Measurements from ENCODE around the gene KIAA1671. TPM values are rescaled to one million over a fixed set of nuclear protein-coding genes. Genes with fewer than 3 reads are reported as not detected.
A peak's percentile ranks its signal among the peaks of the same experiment; 100 is the strongest.

KIAA1671 gene
- total RNA-seq, 6 experiments from 2014 or later = 1.3 to 5.0 (median 1.6) TPM

DNA sequence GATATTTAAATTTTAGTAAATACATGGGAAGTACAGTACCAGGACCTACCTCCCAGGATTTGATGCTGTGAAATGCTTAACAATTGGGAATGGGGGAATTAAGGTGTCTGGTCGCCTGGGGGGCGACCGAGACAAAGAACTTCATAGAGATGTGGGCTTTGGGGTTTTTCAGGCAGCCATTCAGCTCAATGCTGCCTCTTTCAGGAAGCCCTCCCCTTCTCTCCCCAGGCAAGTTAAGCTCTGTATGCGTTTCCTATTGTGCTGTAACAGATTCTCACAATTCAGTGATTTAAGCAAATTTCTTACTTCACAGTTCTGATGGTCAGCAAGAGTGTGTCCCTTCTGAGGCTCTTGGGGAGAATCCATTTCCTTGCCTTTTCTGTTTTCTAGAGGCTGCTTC lies 53.8 kb downstream of the KIAA1671 start:
- peaks cover 5% of the 10 kb centered on the region; the same call in 1 of the 2 replicates for H3K9me3 Mint-ChIP-seq
- no peak overlapping the region for H3K4me3 Mint-ChIP-seq
- no peak overlapping the region for H3K27ac Mint-ChIP-seq
- no peaks in the 10 kb centered on the region for H3K36me3 Mint-ChIP-seq (ENCODE audit: low read depth)
- DNase-seq = no peak
- H3K27me3 Mint-ChIP-seq (ENCODE audit: insufficient read depth) = no peaks in the 10 kb centered on the region
- TF ChIP-seq CTCF (IDR thresholded peaks at IDR 0.05) = no peak
- H3K4me1 Mint-ChIP-seq (ENCODE audit: low read depth) = peaks cover 5% of the 10 kb centered on the region; the same call in 1 of the 2 replicates

DNA sequence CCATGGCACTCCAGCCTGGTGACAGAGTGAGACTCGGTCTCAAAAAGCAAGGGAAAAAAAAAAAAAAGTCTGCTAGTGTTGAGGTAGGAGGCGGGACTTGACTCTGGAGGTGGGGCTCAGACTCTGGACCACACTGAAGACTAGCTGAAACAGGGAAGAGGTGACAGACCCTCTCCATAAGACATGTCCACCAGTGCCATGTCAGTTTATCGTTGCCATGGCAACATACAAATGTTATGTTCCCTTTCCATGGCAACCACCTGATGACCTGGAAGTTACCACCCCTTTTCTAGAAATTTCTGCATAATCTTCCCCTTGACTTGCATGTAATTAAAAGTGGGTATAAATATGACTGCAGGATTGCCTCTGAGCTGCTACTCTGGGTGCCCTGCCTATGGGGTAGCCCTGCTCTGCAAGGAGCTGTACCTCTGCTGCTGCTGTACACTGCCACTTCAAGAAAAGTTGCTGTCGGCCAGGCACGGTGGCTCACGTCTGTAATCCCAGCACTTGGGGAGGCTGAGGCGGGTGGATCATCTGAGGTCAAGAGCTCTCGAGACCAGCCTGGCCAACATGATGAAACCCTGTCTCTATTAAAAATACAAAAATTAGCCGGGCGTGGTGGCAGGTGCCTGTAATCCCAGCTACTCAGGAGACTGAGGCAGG lies 55.1 kb downstream of the KIAA1671 start:
- DNase-seq = no peak
- Mint-ChIP-seq H3K27ac (no peak overlapping the region), H3K9me3 (peaks cover 5% of the 10 kb centered on the region), H3K36me3 (ENCODE audit: low read depth) (no peaks in the 10 kb centered on the region), H3K4me1 (ENCODE audit: low read depth) (peaks cover 5% of the 10 kb centered on the region; the same call in 1 of the 2 replicates), H3K27me3 (ENCODE audit: insufficient read depth) (no peaks in the 10 kb centered on the region), H3K4me3 (no peak overlapping the region)
- TF ChIP-seq CTCF (IDR thresholded peaks at IDR 0.05) = no peak

DNA sequence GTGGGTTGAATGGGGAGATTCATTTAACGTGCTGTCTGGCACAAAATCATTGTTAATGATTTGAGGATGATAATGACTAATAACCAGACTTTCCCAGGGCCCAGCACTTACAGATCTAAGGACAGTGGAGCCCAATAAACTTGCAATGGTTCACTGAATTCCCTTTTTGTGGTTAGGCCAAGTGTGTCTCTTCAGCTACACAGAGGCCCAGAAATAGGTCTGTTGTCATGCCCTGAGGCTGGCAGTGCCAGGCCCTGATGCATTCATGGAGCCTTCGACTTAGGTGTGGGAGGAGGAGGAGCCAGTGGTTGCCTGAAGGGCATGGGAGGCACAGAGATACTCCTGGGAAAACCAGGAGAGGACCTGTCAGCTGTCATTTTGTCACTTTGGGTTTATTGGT lies 56.1 kb downstream of the KIAA1671 start:
- H3K27ac Mint-ChIP-seq = no peak overlapping the region
- peaks cover 5% of the 10 kb centered on the region; the same call in 1 of the 2 replicates for H3K4me1 Mint-ChIP-seq (ENCODE audit: low read depth)
- TF ChIP-seq CTCF (IDR thresholded peaks at IDR 0.05) = no peak
- DNase-seq = peak; percentile 2
- H3K9me3 Mint-ChIP-seq = peaks cover 5% of the 10 kb centered on the region
- H3K36me3 Mint-ChIP-seq (ENCODE audit: low read depth) = no peaks in the 10 kb centered on the region
- no peak overlapping the region for H3K4me3 Mint-ChIP-seq
- H3K27me3 Mint-ChIP-seq (ENCODE audit: insufficient read depth) = no peaks in the 10 kb centered on the region

GRCh38 chr22:25012741-25013143 lies 60.2 kb downstream of the KIAA1671 start:
- no peak overlapping the region for H3K4me3 Mint-ChIP-seq
- DNase-seq = no peak
- H3K4me1 Mint-ChIP-seq (ENCODE audit: low read depth) = peaks cover 5% of the 10 kb centered on the region; the same call in 1 of the 2 replicates
- H3K36me3 Mint-ChIP-seq (ENCODE audit: low read depth) = no peaks in the 10 kb centered on the region
- no peak for TF ChIP-seq CTCF (IDR thresholded peaks at IDR 0.05)
- H3K9me3 Mint-ChIP-seq = peaks cover 12% of the 10 kb centered on the region
- H3K27ac Mint-ChIP-seq = peak overlapping the region; percentile 3; the same call in 1 of the 2 replicates
- H3K27me3 Mint-ChIP-seq (ENCODE audit: insufficient read depth) = no peaks in the 10 kb centered on the region

GRCh38 chr22:25013607-25014006 lies 61.1 kb downstream of the KIAA1671 start:
- no peaks in the 10 kb centered on the region for H3K36me3 Mint-ChIP-seq (ENCODE audit: low read depth)
- peak; percentile 33 for DNase-seq
- peaks cover 4% of the 10 kb centered on the region; the same call in 1 of the 2 replicates for H3K4me1 Mint-ChIP-seq (ENCODE audit: low read depth)
- no peak overlapping the region for H3K27ac Mint-ChIP-seq
- H3K4me3 Mint-ChIP-seq = no peak overlapping the region
- no peaks in the 10 kb centered on the region; the same call in 1 of the 2 replicates for H3K27me3 Mint-ChIP-seq (ENCODE audit: insufficient read depth)
- H3K9me3 Mint-ChIP-seq = peaks cover 12% of the 10 kb centered on the region
- no peak for TF ChIP-seq CTCF (IDR thresholded peaks at IDR 0.05)

All from HFFc6 (cell line).